ENCODE data around the gene GALNT10.
A peak's percentile ranks its signal among the peaks of the same experiment; 100 is the strongest.

GALNT10 gene

DNA sequence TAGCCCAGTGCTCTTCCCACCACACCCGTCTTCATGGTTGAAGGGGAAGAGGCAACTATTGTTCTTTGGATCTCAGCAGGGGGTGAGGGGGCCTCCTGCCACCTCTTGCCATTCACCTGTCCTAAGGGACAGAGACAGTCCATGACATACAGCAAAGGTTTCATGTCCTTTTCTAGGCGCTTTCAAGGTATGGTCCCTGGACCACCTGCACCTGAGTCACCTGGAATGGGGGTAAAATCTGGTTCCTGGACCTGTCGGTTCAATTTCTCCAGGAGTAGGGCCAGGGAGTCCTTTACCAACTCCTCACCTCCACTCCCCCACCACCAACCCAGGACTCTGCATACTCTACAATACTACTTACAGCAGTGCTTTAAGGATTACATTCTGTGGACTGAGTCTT, 221.8 kb downstream of the GALNT10 start:
- DNase-seq = no peak

DNA sequence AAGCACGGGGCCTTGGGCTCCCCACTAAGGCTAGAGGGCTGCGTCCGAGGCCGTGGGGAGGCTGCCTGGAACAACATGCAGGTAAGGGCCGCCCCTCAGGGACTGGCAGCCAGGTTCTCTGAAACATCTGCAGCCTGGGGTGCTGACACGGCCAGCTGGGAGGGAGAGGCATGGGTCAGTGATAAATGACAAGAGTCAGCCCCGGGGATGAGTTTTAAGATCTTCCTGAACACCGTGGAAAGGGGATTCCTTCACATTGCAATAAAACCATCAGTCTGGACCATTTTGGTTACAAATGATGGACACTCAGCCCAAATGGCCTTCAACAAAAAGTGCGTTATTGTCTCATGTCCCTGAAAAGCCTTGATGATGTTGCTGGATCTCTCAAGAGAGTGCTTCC, 222.4 kb downstream of the GALNT10 start:
- no peak for DNase-seq

DNA sequence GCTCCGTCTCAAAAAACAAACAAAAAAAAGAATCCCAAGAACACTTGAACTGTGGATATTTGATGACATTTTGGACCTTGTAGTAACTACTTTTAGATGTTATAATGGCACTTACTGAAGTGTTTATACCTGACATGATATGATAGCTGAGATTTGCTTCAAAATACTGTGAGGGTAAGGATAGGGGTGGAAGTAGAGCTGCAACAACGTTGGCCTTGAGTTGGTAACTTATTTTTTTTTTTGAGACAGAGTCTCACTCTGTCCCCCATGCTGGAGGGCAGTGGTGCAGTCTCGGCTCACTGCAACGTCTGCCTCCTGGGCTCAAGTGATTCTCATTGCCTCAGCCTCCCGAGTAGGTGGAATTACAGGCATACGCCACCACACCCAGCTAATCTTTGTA, 224.6 kb downstream of the GALNT10 start:
- DNase-seq = no peak

DNA sequence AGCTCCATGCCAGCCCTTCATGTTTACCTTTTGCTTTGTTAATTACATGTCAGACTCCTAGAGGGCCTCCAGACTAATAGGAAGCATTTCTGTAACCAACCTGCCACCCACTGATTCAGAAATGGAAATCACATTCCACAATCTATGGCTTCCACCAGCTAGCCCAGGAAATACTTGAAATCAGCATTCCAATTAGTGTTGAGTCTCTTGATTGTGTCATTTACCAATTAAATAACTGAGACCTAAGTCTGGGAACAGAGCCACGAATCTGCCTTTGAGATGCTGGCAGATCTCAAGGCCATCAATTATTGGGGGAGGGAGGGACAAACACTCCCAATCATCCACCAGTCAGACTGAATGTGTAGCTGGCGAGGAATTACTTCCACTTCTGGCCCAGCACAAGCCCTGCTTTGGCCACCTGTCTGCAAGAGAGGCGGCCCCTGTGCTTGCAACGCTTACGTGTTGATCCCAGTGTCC, 227.8 kb downstream of the GALNT10 start:
- DNase-seq = no peak

DNA sequence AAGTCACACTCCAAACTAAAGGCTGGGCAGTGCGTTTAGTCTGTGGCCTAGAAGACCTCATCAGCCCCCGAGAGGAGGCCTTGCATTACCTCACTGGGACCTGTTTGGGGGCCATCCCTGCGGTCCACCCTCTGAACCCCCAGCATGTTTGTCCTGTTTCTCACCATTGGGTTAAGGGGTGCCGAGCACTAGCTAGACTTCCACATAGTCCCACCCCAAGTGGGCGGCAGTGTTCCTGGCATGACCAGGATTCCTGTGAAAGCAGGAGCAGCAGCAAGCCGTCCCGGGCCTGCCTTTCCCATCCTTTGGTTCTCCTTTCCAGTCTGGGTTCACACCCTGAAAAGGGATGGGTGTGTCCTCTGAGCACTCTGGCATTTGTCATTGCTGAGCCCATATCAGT, 228.7 kb downstream of the GALNT10 start:
- DNase-seq = no peak

DNA sequence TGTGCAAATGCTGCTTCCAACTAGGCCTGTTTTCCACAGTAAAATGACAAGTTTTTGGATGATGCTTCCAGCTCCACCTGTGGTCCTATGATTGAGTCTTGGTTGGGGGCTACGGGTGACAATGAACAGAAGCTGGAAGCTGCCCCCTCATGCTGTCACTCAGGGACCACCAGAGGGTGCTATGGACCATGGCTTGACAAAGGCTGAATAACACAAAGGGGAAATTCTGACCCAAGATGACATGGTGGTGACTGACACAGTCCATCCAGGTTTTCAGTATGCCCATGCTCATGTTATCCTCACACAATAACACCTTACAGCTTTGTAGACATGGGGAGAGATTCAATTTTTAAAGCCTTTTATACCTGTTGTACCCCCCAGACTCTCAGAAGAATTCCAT, 231.3 kb downstream of the GALNT10 start:
- peak; percentile 5 for DNase-seq

DNA sequence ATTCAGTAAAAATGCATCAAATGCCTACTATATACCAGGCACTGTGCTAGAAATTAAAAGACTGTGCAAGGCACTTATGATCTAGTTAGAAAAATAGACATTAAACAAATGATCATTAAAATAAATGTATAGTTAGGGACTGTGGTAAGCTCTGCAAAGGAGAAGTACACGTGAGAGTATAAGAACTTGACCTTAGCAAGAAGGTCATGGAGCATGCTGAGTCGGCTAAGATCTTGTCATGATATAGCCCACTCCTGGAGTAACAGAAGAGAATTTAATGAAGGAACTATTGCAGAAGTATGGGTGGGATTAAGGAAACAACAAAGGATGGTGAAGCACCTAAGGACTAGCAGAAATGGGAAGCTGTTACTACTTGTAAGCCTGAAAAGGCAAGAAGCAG, 231.8 kb downstream of the GALNT10 start:
- no peak for DNase-seq

DNA sequence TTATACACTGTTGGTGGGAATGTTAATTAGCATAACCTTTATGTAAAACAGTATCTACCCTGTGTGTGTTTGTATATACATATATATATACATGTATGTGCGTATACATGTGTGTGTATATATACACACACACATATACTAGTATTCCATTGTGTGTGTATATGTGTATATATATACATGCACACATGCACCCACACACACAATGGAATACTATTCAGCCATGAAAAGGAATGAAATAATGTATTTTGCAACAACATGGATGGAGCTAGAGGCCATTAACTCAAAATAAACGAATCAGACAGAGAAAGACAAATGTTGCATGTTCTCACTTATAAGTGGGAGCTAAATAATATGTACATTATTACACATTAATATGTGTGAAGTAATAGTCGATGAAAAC, 237.7 kb downstream of the GALNT10 start:
- DNase-seq = no peak

DNA sequence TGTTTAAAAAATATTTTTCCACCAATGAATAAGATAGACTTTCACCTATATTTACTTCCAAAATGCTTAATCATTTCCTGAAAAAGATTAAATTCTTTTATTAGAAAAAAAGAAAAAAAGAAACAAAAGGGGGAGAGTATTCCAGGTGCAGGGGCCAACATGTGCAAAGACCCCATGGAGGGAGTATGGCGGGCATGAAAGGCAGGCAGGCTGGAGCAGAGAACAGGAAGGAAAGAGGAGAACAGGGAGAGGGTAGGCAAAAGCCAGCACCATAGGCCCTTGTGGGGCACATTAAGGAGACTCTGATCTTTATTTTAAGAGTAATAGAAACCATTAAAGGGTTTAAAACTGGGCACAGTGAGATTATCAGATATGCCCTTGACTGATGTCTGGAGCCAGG, 238.8 kb downstream of the GALNT10 start:
- no peak for DNase-seq

DNA sequence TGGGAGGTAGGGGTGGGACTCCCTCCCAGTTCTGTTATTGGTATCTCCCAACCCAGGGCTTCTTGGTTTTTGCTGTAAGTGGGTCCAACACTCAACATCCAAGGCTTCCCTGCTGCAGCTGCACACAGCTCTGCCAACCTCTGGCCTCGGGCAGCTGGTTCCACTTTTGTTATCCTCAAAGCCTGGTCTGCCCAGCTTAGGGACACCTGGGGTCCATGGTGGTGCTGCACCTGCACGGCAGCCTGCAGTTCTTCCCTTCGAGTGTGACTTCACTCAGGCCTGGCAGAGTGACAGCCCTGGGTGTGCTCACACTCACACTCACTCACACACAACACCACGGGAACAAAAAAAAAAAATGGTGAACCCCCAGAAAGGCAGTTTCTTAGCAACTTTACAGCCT, 239.9 kb downstream of the GALNT10 start:
- no peak for DNase-seq

DNA sequence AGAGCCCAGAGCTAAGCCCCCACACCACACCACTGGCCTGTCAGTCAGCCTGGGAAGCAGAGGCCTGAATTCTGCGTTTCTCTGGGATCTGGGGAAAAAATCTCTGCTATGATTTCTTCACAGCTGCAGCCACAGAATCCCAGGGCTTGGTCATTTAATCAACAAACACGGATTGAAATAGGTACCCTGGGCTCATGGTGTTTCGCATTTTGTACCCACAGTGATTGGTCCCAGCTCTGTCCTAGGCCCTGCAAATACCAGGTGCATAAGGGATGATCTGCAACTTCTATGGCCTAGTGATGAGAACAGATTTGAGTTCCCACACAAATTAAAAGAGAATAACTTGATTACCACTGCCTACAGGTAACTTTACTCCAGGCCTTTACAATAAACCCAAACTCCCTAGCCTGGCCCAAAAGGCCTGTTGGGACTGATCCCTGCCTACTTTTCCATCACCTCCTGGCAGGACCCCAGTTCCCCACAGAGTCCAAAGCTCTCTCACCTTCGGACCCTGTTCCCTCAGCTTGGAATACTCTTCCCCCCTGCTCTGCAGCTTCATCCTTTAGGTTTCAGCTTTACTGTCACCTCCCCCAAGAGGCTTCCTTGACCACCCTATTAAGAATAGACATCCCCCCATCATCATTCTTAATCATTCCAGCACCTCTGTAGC, 240.6 kb downstream of the GALNT10 start:
- no peak for DNase-seq

DNA sequence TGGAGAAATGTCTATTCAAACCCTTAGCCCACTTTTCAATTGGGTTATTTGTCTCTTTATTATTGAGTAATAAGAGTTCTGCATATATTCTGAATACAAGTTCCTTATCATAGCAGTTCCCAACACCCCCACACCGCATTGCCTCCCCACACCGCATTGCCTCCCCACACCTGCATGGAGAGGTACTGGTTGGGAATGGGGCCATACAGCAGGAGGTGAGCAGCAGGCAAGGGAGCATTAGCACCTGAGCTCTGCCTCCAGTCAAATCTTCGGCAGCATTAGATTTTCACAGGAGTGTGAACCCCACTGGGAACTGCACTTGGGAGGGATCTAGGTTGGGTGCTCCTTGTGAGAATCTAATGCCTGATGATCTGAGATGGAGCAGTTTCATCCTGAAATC, 244.7 kb downstream of the GALNT10 start:
- DNase-seq = no peak

DNA sequence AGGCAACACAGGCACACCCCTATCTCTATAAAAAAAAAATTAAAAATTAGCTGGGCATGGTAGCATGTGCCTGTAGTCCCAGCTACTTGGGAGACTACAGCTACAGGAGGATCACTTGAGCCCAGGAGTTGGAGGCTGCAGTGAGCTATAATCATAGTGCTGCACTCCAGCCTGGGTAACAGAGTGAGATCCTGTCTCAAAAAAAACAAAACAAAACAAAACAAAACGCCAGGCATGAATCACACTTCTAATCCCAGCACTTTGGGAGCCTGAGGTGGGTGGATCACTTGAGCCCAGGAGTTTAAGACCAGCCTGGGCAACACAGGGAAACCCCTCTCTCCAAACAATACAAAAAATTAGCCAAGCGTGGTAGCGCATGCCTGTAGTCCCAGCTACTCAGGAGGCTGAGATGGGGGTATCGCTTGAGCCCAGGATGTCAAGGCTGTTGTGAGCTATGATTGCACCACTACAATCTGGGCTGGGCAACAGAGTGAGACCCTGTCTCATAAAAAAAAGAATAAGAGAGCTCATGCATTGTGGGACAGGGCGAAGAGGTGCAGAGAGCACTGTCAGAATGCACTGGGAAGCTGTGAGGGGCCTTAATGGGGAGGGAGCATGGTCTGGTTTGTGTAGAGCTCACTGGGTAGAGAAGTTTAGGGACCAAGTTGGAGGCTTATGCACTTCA, 246.9 kb downstream of the GALNT10 start:
- DNase-seq = no peak

DNA sequence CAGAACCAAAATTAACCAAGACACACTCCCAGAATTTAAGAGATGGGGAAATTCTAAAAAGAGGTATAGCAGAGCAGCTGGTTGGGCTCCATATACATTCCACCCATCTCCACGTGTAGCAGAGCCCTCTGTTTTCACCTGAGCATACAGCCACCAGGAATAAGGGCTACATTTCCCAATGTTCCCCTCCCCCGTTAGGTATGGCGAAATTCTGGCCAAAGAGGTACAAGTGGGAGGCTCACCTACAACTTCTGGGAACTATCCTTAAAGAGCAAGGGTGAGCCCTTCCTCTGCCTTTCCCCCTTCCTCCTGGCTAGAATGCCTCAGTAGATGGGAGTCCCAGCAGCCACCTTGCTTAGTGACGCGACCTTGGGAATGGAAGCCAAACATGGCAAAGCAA, 250.0 kb downstream of the GALNT10 start:
- DNase-seq = no peak

DNA sequence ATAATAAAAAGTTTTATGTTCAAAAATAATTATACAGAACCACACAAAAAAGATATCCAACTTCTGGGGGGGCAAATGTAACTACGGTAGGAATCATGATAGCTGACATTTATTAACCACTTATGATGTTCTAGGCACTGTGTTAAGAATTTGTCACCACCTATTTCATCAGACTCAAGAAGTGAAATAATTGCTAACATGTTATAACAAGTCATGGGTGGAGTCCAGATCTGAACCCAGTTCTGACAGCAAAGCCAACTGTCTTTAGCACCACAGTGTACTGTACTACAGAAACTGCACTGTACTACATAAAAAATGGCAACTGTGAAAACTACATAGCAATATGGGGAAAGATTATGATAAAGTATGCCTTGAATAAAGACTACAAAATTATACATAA, 252.3 kb downstream of the GALNT10 start:
- no peak for DNase-seq

DNA sequence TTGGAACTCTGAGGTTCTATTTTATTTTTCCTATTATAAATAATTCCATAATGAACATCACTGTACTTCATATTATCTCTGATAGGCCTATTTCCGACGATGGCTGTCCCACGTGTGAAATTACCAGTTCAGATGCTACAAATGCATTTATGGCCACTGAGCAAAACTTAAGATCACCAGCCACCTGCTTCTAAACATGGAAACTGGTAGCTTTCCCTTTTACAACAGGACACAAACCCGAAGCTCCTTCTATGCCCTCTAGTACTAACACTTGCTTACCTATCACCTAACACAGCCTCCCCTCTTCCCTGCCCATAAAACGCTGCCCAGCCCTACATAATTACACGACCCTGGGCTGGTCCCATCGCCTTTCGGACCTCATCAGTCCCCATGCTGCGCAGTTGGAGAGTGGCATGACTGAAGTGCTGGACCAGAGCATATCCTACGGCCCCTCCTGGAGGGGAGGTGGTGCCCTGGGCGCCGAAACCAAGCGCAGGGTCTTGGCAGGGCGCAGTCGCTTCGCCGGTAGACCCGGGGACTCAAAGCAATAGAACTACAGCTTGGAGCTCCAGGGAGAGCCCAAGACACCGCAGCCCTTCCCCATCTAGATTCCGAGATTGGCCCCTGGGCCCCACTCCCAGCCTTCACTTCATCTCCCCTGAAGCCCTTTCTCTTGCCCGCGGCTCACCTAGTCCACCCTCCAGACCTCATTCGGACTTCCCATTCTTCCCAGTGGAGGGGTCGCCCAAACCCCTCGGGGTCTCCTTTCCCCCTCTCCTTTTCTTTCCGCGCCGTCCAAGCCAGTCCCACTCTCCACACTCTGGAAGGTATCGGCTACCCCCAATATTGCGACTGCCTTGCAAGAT, 254.3 kb downstream of the GALNT10 start:
- DNase-seq = no peak

DNA sequence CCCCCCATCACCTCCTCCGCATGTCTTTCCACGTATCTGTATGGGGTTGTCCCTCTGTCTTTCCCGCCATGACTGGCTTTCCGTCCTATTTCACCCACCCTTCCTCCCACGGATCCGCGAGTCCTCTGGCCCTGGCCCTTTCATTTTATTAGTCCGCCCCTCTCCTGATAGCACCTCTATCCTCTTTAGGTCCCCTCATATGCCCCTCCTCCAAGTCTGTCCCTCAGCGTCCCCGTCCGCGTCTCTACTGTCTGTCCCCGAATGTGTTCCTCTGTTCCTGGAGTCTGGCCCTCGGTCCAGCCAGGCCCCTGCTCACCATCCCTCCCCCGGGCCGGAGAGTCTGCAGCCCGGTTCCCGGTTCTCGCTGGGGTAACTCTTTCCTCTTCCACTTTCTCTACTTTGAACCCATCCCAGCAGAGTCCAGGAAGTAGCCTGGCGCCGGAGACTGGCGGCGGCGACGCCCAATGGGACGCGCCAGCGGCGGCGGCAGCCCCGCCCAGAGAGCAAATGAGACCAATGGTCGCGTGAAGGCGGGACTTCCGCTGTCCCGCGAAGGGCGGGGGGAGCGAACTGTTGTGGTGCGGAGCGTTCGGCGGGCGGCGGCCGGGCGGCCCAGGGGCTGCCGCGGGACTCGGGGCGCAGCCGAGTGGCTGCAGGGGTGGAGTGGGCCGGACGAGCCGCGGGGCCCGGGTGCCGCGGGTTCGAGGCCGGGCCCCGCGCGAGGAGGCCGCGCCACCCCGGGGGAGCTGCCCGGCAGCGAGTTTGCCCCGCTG, 255.1 kb downstream of the GALNT10 start, which contains the start of gene SAP30L:
SAP30L (plus strand) TSS at position 576 of the 773 bp plus-strand sequence. CDS start 608 bp downstream, outside the sequence.
- peak; percentile 75 for DNase-seq

DNA sequence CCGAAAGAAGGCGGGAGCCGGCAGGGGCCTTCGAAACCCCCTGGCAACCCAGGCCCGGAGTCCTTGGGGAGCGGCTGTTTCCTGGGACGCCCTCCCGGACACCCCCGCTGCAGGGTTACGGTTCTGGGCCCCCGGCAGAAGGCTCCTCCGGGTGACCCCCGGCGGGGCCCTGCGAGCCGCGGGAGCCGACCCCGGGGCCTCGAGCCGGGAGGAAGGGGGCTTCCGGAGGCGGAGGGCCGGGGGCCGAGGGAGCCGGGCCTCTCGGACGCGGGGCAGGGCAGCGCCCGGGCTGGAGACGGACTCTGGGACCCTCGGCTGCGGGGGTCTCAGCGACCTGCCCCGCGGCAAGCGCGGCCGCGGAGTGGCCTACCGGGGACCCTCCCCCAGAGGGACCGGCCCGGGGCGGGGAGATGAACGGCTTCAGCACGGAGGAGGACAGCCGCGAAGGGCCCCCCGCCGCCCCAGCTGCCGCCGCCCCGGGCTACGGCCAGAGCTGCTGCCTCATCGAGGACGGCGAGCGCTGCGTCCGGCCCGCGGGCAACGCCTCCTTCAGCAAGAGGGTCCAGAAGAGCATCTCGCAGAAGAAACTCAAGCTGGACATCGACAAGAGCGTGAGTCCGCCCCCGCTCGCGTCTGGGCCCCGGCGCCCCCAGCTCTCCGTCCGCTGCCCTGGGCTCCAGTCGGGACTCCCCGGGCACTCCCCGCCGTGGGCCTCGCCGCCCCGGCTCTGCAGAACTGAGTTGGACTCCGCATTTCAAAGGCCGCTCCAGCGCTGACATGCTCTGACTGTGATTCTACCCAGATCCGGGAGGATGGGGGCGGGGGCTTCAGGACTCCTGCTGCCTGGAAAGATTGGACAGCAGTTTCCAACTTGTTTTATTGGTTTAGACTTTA, 255.9 kb downstream of the GALNT10 start:
- no peak for DNase-seq

DNA sequence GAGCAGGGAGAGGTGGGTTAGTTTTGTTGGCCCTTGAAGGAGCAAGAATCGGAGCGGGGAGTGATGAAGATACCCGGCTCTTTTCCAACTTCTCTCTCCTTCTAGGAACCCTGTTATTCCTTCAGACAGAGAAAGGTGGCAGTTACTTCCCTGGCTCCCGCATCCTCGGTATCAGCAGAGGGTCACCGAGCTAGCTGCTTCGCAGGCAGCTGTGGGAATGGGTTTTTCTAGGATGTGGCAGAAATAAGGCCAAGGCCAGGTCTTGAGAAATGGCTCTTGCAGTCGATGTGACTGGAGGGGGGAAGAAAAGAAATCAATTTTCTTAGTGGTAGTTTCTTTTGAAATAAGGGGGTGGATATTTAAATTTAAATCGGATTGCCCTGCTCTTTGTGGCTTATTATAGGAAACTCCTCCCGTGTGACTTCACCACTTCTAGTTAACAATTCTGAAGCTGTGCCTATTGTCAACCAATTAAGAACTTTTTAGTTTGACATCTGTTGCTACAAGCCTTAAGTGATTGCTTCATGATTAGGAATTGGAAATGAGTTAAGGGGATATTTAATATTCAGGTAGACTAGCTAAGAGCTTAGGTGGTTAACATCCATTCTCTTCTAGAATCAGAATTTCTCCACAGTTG, 256.7 kb downstream of the GALNT10 start:
- DNase-seq = no peak

DNA sequence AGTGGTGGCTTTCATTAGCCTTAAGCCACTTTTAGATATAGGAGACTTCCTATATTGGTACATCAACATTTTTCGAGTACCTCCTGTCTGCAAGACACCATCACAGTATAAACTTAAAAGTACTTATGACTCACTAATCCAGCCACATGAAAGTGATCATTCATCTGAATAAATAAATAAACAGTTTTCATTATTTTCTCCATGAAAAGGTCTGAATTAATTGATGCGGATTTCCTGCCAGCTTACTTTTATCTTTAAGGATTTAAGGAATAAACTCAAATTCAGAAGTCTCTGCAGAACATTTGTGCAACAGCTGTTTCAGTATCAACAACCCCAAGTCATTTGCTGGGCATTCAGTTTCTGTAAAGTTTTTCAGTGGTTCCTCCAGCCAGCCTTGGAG, 259.3 kb downstream of the GALNT10 start:
- no peak for DNase-seq

DNA sequence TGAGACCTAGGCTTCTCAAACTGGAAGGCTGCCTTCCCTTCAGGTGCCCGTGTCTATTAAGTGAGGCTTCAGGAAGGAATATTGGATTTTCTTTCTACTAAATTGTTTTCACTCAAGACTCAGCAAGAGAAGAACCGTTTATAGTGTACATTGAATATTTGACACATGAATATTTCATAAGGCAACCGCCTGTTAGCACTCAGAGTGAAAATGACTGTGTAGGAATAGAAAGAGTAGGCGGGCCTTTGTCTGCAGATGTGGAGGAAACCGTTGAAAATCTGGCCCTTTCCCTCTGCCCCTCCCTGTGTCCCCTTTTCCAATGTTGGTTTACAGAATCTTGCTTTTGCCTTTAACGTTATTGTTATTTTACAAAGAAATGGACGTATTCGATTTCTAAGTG, 261.4 kb downstream of the GALNT10 start:
- DNase-seq = no peak
